ENCODE measurements around the gene NBEA.

DNA sequence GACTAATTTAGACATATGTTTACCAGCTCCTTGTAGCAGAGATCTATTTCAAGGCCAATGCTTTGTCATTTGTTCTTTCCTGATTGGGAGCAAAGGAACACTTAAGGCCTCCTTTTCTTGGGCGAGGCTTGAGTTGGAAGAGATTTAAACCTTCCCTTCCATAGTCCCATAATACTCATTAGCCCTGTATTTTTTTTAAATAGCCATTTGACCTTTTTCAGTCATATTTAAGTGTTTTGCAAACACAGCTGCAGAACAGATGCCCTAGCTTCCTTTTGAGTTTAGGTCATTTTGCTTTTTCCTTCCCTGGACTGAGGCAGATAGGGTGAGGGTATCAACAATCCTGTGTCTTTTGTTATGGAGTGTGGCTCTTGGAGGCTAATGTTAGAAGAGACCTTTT is 198.3 kb downstream of the NBEA start:
- TF ChIP-seq, protein P1, sequence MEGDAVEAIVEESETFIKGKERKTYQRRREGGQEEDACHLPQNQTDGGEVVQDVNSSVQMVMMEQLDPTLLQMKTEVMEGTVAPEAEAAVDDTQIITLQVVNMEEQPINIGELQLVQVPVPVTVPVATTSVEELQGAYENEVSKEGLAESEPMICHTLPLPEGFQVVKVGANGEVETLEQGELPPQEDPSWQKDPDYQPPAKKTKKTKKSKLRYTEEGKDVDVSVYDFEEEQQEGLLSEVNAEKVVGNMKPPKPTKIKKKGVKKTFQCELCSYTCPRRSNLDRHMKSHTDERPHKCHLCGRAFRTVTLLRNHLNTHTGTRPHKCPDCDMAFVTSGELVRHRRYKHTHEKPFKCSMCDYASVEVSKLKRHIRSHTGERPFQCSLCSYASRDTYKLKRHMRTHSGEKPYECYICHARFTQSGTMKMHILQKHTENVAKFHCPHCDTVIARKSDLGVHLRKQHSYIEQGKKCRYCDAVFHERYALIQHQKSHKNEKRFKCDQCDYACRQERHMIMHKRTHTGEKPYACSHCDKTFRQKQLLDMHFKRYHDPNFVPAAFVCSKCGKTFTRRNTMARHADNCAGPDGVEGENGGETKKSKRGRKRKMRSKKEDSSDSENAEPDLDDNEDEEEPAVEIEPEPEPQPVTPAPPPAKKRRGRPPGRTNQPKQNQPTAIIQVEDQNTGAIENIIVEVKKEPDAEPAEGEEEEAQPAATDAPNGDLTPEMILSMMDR (tag by site-specific recombination; IDR thresholded peaks at IDR 0.05), result no peak
- TF ChIP-seq YY1 (tag by site-specific recombination; IDR thresholded peaks at IDR 0.05), result no peak
- no peak for TF ChIP-seq ZNF544 (tag by site-specific recombination; IDR thresholded peaks at IDR 0.05)
- no peak for TF ChIP-seq ZNF529 (tag by site-specific recombination; IDR thresholded peaks at IDR 0.05; ENCODE audit: insufficient replicate concordance)
- TF ChIP-seq, protein P2, sequence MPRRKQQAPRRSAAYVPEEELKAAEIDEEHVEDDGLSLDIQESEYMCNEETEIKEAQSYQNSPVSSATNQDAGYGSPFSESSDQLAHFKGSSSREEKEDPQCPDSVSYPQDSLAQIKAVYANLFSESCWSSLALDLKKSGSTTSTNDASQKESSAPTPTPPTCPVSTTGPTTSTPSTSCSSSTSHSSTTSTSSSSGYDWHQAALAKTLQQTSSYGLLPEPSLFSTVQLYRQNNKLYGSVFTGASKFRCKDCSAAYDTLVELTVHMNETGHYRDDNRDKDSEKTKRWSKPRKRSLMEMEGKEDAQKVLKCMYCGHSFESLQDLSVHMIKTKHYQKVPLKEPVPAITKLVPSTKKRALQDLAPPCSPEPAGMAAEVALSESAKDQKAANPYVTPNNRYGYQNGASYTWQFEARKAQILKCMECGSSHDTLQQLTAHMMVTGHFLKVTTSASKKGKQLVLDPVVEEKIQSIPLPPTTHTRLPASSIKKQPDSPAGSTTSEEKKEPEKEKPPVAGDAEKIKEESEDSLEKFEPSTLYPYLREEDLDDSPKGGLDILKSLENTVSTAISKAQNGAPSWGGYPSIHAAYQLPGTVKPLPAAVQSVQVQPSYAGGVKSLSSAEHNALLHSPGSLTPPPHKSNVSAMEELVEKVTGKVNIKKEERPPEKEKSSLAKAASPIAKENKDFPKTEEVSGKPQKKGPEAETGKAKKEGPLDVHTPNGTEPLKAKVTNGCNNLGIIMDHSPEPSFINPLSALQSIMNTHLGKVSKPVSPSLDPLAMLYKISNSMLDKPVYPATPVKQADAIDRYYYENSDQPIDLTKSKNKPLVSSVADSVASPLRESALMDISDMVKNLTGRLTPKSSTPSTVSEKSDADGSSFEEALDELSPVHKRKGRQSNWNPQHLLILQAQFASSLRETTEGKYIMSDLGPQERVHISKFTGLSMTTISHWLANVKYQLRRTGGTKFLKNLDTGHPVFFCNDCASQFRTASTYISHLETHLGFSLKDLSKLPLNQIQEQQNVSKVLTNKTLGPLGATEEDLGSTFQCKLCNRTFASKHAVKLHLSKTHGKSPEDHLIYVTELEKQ (tag by site-specific recombination; IDR thresholded peaks at IDR 0.05; ENCODE audit: borderline replicate concordance), result no peak
- TF ChIP-seq TCF7L2 (IDR thresholded peaks at IDR 0.05; ENCODE audit: borderline replicate concordance, low read depth, low read length), result no peak
- TF ChIP-seq SP2 (tag by site-specific recombination; IDR thresholded peaks at IDR 0.05), result no peak
- TF ChIP-seq, protein P3, sequence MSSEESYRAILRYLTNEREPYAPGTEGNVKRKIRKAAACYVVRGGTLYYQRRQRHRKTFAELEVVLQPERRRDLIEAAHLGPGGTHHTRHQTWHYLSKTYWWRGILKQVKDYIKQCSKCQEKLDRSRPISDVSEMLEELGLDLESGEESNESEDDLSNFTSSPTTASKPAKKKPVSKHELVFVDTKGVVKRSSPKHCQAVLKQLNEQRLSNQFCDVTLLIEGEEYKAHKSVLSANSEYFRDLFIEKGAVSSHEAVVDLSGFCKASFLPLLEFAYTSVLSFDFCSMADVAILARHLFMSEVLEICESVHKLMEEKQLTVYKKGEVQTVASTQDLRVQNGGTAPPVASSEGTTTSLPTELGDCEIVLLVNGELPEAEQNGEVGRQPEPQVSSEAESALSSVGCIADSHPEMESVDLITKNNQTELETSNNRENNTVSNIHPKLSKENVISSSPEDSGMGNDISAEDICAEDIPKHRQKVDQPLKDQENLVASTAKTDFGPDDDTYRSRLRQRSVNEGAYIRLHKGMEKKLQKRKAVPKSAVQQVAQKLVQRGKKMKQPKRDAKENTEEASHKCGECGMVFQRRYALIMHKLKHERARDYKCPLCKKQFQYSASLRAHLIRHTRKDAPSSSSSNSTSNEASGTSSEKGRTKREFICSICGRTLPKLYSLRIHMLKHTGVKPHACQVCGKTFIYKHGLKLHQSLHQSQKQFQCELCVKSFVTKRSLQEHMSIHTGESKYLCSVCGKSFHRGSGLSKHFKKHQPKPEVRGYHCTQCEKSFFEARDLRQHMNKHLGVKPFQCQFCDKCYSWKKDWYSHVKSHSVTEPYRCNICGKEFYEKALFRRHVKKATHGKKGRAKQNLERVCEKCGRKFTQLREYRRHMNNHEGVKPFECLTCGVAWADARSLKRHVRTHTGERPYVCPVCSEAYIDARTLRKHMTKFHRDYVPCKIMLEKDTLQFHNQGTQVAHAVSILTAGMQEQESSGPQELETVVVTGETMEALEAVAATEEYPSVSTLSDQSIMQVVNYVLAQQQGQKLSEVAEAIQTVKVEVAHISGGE (tag by site-specific recombination; conservative IDR thresholded peaks at IDR 0.05; ENCODE audit: low read depth), result no peak
